Ovary (tissue), 3 donors: Measurements from ENCODE around the gene ASCC3.

Source experiments
- CTCF ChIP-seq, 3 donors: fragments of 450-650 bp in 2 of 3; fragments of 200-600 bp in 1 of 3; IDR thresholded peaks; one replicate each; pipeline versions ENCODE4 v1.5.1 to v1.8.0; 2016 to 2022; ENCODE audit warnings: antibody characterized with exemption in 3 of 3, mild to moderate bottlenecking in 1 of 3
- EP300 ChIP-seq: sonication (generic); formaldehyde crosslinking; IDR thresholded peaks from one replicate; pipeline ENCODE4 v1.6.1; 2017; ENCODE audit warnings: antibody characterized with exemption
- POLR2A ChIP-seq: fragments of 450-650 bp; IDR thresholded peaks from one replicate; pipeline ENCODE4 v1.6.1; 2017; ENCODE audit warnings: antibody characterized with exemption, mild to moderate bottlenecking, moderate library complexity
- donor health status: DM: no; HTN: no; CAD: no.

GRCh38 chr6:100881707-100882040 is 545 bp upstream of the ASCC3 start:
- TF ChIP-seq CTCF (IDR thresholded peaks at IDR 0.05) (no peak), POLR2A (no peak), EP300 (no peak)
